Smooth muscle cell of the brain vasculature (primary cell): ENCODE measurements around the gene APOL6.
"Not testable (repeated sequence)": the region's sequence is repeated elsewhere in the genome, so short reads cannot be mapped to it uniquely, and the experiment has no call there.

Experiments used
- DNase-seq: peaks from one replicate; pipeline ENCODE4 v3.0.0-alpha.2; 2012; ENCODE audit warnings: low read depth, low spot score

The APOL6 gene

DNA sequence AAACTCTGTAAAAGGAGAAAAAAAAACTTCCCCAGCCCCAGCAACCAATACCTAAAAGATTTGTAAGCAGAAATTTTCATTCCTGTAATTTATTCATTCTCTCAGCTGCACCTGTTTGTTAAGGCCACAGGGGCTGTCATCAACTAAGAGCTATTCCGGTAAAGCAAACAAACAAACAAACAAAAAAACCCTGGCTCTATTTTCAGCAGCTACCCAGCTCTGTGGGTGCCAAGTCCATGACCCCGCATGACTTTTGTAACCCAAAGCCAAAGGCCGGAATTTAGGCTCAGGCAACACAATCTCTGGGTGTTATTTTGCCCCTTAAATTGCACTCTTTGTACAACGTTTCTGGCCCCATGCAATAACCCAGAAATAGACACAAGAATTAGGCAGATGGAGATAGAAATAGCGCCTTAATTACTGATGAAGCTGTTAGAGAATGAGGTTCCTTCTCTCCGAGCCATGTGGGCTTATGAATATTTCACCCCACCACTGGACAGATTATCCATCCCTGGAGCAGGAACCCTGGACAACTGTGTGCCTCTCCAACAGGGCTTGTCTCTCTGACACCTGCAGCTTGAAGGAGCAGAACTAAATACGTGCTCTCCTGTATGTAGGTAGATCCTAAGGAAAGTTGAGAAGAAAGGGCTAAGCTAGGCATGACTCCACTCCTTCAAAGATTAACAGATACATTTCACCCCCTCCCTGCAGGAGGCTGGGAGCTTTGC, 29.4 kb downstream of the APOL6 start:
- DNase-seq, result no peak

DNA sequence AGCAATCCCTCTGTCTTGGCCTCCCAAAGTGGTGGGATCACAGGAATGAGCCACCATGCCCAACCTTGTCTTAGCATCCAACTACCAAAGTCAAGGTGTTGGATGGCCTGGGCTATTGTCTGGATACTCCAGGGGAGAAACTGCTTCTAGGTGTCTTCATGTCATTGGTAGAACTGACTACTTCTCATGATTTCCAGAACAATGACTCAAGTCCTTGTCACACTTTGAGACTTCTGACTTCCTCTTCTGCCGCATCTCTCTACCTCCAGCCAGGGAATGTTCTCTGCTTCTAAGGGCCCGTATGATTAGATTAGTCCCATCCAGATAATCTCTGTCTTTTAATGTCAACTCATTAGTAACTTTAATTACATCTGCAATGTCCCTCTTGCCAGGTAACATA, 30.6 kb downstream of the APOL6 start:
- no peak for DNase-seq

- not testable (repeated sequence) for DNase-seq
These were observed 31.2 kb downstream of the APOL6 start for GRCh38 chr22:35679492-35679891.

- DNase-seq, result no peak
These were observed 33.3 kb downstream of the APOL6 start for GRCh38 chr22:35681454-35682052.

DNA sequence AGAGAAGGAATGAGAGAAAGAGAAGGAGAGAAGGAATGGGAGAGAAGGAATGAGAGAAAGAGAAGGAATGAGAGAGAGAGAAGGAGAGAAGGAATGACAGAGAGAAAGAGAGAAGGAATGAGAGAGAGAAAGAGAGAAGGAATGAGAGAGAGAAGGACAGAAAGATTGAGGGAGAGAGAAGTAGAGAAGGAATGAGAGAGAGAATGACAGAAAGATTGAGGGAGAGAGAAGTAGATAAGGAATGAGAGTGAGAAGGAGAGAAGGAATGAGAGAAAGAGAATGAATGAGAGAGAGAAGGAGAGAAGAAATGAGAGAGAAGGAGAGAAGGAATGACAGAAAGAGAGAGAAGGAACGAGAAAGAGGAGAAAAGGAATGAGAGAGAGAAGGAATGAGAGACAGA, 35.3 kb downstream of the APOL6 start:
- no peak for DNase-seq

DNA sequence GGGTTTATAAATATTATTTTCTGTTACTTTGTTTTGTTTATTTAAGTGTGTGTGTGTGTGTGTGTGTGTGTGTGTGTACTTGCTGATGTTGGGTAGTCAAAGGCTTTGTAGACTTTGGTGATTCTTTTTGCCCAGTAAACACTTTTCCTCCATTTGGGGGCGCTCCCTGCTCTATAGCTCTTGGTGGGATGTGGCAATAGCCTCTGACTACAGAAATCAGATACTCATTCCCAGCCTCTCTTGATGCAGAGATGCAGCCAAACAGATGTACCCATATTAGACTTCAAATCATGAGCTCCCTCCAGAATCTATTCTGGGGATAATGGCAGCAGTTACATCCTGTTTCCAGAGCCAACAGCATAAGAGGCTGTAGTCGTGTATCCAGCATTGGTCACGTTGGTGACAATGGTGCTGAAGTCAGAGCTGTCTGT, 36.0 kb downstream of the APOL6 start:
- DNase-seq, result no peak

DNA sequence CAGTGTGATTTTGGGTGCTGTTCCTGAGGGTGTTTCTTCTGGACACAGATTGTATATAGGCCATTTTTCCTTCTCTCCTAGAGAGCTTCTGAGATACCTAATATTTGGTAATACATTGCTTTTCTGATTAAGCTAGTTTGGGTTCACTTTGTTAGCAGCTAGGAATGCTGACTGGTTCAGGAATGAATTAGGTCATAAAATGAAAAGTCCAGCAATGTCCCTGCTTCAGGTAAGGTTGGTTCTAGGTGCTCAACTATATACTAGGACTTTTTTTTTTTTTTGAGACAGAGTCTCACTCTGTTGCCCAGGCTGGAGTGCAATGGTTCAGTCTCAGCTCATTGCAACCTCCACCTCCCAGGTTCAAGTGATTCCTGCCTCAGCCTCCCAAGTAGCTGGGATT, 36.5 kb downstream of the APOL6 start:
- no peak for DNase-seq

DNA sequence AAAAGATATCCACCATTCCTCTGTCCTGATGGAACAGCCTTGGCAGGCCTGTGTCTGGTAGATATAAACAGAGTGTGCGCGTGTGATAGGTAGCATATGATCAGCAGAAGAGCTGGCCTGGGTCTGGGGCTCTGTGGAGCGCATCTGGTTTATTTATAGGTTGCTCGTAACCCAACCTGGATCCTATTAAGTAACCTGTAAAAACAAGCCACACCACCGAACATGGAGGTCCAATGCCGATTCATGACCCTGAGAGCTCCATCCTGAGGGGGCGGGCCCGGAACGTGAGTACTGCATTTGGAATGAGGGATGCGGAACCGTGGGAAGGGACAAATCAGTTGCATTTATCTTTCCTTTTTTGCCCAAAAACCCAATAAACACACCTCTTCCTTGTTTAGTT, 37.5 kb downstream of the APOL6 start:
- no peak for DNase-seq

DNA sequence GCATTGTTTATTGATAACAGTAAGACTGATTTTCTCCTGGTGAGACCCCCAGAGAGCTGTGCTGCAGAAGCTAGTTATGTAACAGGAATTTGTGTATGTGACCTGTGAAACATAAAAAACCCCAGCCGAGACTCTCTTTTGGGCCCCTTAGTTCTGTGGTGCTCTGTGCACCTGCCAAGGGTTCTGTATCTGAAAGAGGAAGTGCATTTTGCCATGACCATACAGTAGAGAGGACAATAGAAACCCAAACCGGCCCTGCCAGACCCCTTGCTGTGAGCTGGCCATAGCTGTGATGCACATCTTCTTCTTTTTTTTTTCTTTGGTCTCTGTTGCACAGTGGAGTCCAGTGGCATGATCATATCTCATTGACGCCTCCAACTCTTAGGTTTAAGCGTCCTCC, 38.1 kb downstream of the APOL6 start:
- no peak for DNase-seq

DNA sequence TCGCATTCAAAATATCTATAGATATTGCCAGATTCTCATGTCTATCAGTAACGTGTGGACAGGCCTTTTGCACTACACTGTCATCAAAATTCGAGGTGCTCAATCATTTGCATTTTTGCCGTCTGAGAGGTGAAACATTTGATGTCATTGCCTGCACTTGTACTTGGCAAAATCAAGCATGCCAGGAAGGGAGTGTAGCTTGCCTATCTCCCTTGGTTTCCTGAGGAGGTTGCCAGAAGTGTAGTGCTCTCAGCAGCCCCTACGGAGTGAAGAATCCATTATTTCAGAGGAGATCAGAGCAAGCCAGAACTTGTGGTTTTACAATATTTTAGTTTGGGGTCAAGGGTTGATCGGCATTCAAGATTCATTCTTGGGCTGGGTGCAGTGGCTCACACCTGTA, 39.2 kb downstream of the APOL6 start:
- DNase-seq, result no peak

DNA sequence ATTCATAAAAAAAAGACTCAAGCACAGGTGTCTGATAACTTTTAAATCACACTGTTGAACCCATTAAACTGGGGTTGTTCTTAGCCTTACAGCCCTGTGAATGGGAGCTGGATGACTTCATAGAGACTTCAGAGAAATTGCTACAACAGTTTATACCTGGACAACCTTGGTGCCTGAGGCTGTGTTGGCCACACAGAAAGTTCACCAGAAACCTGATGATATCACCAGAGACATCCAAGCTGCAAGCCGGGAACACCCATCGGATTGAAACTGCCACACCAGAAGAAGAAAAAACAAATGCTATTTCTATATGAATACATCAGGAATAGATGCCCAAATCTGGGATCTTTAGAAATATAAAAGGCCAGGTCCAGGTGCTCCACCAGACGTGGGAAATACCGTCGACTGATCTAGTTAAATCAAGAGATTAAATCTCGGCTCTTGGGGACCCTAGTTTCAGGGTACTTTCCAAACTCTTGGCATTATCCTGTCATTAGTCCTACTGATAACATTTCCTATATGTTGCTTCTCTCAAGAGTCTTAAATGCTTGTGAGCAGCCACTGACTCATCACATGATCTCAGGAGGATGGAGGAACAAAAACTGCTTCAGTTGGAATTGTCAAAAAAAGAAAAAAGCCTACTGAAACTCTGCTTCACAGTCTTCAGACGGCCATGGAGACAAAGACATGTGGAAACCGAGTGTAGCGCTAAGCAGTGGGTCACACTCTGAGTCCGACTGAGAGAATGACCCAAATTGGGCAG, 40.8 kb downstream of the APOL6 start:
- DNase-seq, result no peak

GRCh38 chr22:35690001-35690400, 41.8 kb downstream of the APOL6 start:
- DNase-seq, result no peak

DNA sequence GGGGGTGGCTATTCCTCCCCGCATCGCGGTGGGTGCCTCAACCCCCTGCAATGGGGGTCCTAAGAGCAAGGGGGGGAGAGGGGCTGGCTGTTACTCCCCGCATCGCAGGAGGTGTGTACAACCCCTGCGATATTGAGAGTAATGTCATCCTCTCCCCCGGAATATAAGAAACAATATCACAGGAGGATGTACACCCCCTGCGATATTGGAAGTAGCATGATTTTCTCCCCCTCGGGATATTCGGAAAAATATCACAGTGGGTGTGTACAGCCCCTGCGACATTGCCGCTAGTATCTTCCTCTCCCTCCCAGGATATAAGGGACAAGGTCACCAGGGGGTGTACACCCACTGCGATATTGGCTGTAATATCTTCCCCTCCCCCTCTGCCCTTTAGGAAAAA, 47.0 kb downstream of the APOL6 start:
- no peak for DNase-seq

- no peak for DNase-seq
These were observed 48.9 kb downstream of the APOL6 start for GRCh38 chr22:35697142-35697541.

- not testable (repeated sequence) for DNase-seq
These were observed 51.6 kb downstream of the APOL6 start for GRCh38 chr22:35699852-35700251.

- no peak for DNase-seq
These were observed 55.8 kb downstream of the APOL6 start for GRCh38 chr22:35703861-35704584.

GRCh38 chr22:35705141-35705540, 56.9 kb downstream of the APOL6 start:
- DNase-seq, result peak; percentile 43

- peak; percentile 17 for DNase-seq
These were observed 60.2 kb downstream of the APOL6 start for GRCh38 chr22:35708453-35708852.

DNA sequence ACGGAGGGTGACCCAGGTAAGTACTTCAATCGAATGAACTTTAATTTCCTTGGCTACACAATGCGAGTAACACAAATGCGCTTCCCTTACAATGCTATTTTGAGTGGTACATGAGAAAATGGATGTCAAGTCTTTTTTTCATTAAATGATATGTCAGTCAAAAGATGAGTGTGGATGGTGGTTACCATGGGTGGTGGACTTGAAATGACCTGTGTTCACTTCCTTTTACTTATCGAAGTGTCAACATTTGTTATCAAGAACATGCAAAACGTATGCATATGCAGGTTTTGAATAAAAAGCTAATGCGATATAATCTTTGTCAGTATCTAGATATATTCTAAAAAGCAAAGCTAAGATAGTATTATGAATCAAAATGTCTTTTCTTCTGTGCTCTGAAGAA, 60.7 kb downstream of the APOL6 start:
- DNase-seq, result no peak

DNA sequence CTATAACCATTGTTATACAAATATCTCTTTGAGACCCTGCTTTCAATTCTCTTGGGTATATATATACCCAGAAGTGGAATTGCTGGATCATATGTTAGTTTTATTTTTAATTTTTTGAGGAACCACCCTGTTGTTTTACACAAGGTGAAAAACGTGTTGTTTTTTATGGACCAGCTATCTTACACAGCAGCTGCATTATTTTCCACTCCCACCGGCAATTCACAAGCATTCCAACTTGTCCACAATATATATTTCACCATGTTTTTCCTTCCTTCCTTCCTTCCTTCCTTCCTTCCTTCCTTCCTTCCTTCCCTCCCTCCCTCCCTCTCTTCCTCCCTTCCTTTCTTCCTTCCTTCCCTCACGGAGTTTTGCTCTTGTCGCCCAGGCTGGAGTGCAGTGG, 63.1 kb downstream of the APOL6 start:
- DNase-seq, result no peak

DNA sequence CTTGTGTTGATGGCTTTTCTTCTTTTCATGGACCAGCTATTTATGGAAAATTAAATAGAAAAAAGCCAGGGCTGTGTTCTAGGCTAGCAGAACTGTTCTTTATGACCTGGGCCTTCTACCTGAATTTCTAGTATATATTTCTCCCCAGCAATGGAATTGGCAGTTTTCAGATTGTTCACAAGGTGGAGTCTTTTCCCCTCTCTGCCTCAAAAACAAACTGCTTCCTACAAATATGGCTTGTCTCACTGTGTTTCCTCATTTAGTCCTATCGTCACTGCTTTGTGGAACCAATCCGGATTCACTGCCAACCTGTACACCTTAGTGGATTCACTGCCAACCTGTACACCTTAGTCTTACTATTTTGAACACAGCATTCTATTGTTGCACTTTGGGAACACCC, 64.4 kb downstream of the APOL6 start:
- no peak for DNase-seq

GRCh38 chr22:35717572-35717971, 69.3 kb downstream of the APOL6 start, which contains the start of gene APOL5:
APOL5 (plus strand) TSS chr22:35717872; CDS start chr22:35717872, 0 bp downstream.
- DNase-seq, result no peak
